Globus pallidus (tissue), 1 donor: ENCODE measurements around the gene SALL4.
"Not testable (repeated sequence)": the region's sequence is repeated elsewhere in the genome, so short reads cannot be mapped to it uniquely, and the experiment has no call there.

ENCODE experiments used
- DNase-seq: peaks from one replicate; pipeline ENCODE4 v3.0.0-alpha.2; 2015; ENCODE audit warnings: low spot score

SALL4 gene

GRCh38 chr20:51765381-51765780 lies 36.9 kb downstream of the SALL4 start:
- DNase-seq = not testable (repeated sequence)

GRCh38 chr20:51763965-51764602 lies 38.2 kb downstream of the SALL4 start:
- no peak for DNase-seq

GRCh38 chr20:51760905-51761546 lies 41.3 kb downstream of the SALL4 start:
- no peak for DNase-seq

GRCh38 chr20:51759769-51760510 lies 42.4 kb downstream of the SALL4 start:
- DNase-seq = no peak

- peak; percentile 88 for DNase-seq
Observed at GRCh38 chr20:51758978-51759544, 43.3 kb downstream of the SALL4 start.

GRCh38 chr20:51757226-51757625 lies 45.1 kb downstream of the SALL4 start:
- DNase-seq = no peak

- no peak for DNase-seq
Observed at GRCh38 chr20:51756653-51757052, 45.7 kb downstream of the SALL4 start.

- DNase-seq = not testable (repeated sequence)
Observed at GRCh38 chr20:51753220-51753619, 49.1 kb downstream of the SALL4 start.

GRCh38 chr20:51752343-51752951 lies 49.9 kb downstream of the SALL4 start:
- DNase-seq = no peak

- DNase-seq = no peak
Observed at GRCh38 chr20:51750770-51751388, 51.4 kb downstream of the SALL4 start.

- peak; percentile 78 for DNase-seq
Observed at GRCh38 chr20:51750037-51750769, 52.1 kb downstream of the SALL4 start.

GRCh38 chr20:51749674-51750036 lies 52.7 kb downstream of the SALL4 start:
- DNase-seq = no peak

GRCh38 chr20:51747182-51747911 lies 55.0 kb downstream of the SALL4 start:
- DNase-seq = no peak

- no peak for DNase-seq
Observed at GRCh38 chr20:51745804-51746203, 56.5 kb downstream of the SALL4 start.

- DNase-seq = no peak
Observed at GRCh38 chr20:51740838-51741237, 61.5 kb downstream of the SALL4 start.

GRCh38 chr20:51740308-51740707 lies 62.0 kb downstream of the SALL4 start:
- DNase-seq = not testable (repeated sequence)

GRCh38 chr20:51739722-51740249 lies 62.5 kb downstream of the SALL4 start:
- DNase-seq = no peak

GRCh38 chr20:51738877-51739447 lies 63.4 kb downstream of the SALL4 start:
- no peak for DNase-seq

- not testable (repeated sequence) for DNase-seq
Observed at GRCh38 chr20:51738261-51738660, 64.1 kb downstream of the SALL4 start.

- no peak for DNase-seq
Observed at GRCh38 chr20:51736947-51737346, 65.4 kb downstream of the SALL4 start.
